ENCODE measurements around the gene PAM.

Gene PAM

GRCh38 chr5:102788788-102789187 is 33.7 kb downstream of the PAM start:
- H3K27me3 Mint-ChIP-seq = no peaks in the 10 kb centered on the region
- H3K27ac Mint-ChIP-seq = no peak overlapping the region
- peaks cover 28% of the 10 kb centered on the region for H3K4me1 Mint-ChIP-seq
- H3K4me3 Mint-ChIP-seq = no peak overlapping the region
- peaks cover 7% of the 10 kb centered on the region for H3K36me3 Mint-ChIP-seq
- H3K9me3 Mint-ChIP-seq = peaks cover 4% of the 10 kb centered on the region

GRCh38 chr5:102789469-102789868 is 34.4 kb downstream of the PAM start:
- Mint-ChIP-seq H3K36me3 (peaks cover 2% of the 10 kb centered on the region), H3K9me3 (no peaks in the 10 kb centered on the region), H3K27me3 (no peaks in the 10 kb centered on the region), H3K4me3 (no peak overlapping the region), H3K27ac (no peak overlapping the region), H3K4me1 (peaks cover 28% of the 10 kb centered on the region)

GRCh38 chr5:102790748-102791147 is 35.6 kb downstream of the PAM start:
- Mint-ChIP-seq H3K27ac (no peak overlapping the region), H3K36me3 (no peaks in the 10 kb centered on the region), H3K4me1 (peaks cover 18% of the 10 kb centered on the region), H3K4me3 (no peak overlapping the region), H3K27me3 (no peaks in the 10 kb centered on the region), H3K9me3 (no peaks in the 10 kb centered on the region)

- Mint-ChIP-seq H3K4me1 (peaks cover 28% of the 10 kb centered on the region), H3K9me3 (no peaks in the 10 kb centered on the region), H3K4me3 (no peak overlapping the region), H3K27me3 (no peaks in the 10 kb centered on the region), H3K27ac (no peak overlapping the region), H3K36me3 (no peaks in the 10 kb centered on the region)
Measured at GRCh38 chr5:102792705-102793104, 37.6 kb downstream of the PAM start.

- H3K27me3 Mint-ChIP-seq = no peaks in the 10 kb centered on the region
Measured at GRCh38 chr5:102794047-102794446, 38.9 kb downstream of the PAM start.

GRCh38 chr5:102794677-102795331 is 39.7 kb downstream of the PAM start:
- no peaks in the 10 kb centered on the region for H3K27me3 Mint-ChIP-seq
- H3K27ac Mint-ChIP-seq = no peak overlapping the region
- H3K36me3 Mint-ChIP-seq = peaks cover 1% of the 10 kb centered on the region
- no peak overlapping the region for H3K4me3 Mint-ChIP-seq
- no peaks in the 10 kb centered on the region for H3K9me3 Mint-ChIP-seq
- H3K4me1 Mint-ChIP-seq = peaks cover 44% of the 10 kb centered on the region

More at GRCh38 chr5:102794047-102794446, 38.9 kb downstream of the PAM start:
- Mint-ChIP-seq H3K36me3 (peaks cover 1% of the 10 kb centered on the region), H3K4me3 (no peak overlapping the region), H3K27ac (no peak overlapping the region), H3K4me1 (peaks cover 38% of the 10 kb centered on the region), H3K9me3 (no peaks in the 10 kb centered on the region)

GRCh38 chr5:102795526-102795925 is 40.4 kb downstream of the PAM start:
- no peaks in the 10 kb centered on the region for H3K27me3 Mint-ChIP-seq
- H3K27ac Mint-ChIP-seq = no peak overlapping the region
- no peaks in the 10 kb centered on the region for H3K9me3 Mint-ChIP-seq
- peaks cover 1% of the 10 kb centered on the region for H3K36me3 Mint-ChIP-seq
- peaks cover 51% of the 10 kb centered on the region for H3K4me1 Mint-ChIP-seq
- no peak overlapping the region for H3K4me3 Mint-ChIP-seq

- Mint-ChIP-seq H3K27me3 (no peaks in the 10 kb centered on the region), H3K9me3 (no peaks in the 10 kb centered on the region), H3K27ac (no peak overlapping the region), H3K36me3 (peaks cover 1% of the 10 kb centered on the region), H3K4me3 (no peak overlapping the region), H3K4me1 (peaks cover 54% of the 10 kb centered on the region)
Measured at GRCh38 chr5:102796009-102796408, 40.9 kb downstream of the PAM start.

GRCh38 chr5:102796498-102796897 is 41.4 kb downstream of the PAM start:
- Mint-ChIP-seq H3K4me1 (peaks cover 59% of the 10 kb centered on the region), H3K27ac (no peak overlapping the region), H3K27me3 (no peaks in the 10 kb centered on the region), H3K4me3 (no peak overlapping the region), H3K9me3 (no peaks in the 10 kb centered on the region), H3K36me3 (peaks cover 1% of the 10 kb centered on the region)

- Mint-ChIP-seq H3K27me3 (no peaks in the 10 kb centered on the region), H3K4me3 (no peak overlapping the region), H3K4me1 (peaks cover 60% of the 10 kb centered on the region), H3K36me3 (peaks cover 1% of the 10 kb centered on the region), H3K9me3 (no peaks in the 10 kb centered on the region), H3K27ac (no peak overlapping the region)
Measured at GRCh38 chr5:102797322-102797884, 42.3 kb downstream of the PAM start.

GRCh38 chr5:102798104-102798785 is 43.1 kb downstream of the PAM start:
- Mint-ChIP-seq H3K4me1 (peaks cover 57% of the 10 kb centered on the region), H3K4me3 (no peak overlapping the region)

GRCh38 chr5:102799017-102799416 is 43.9 kb downstream of the PAM start:
- H3K27me3 Mint-ChIP-seq = no peaks in the 10 kb centered on the region
- peaks cover 59% of the 10 kb centered on the region for H3K4me1 Mint-ChIP-seq
- H3K4me3 Mint-ChIP-seq = no peak overlapping the region
- H3K9me3 Mint-ChIP-seq = no peaks in the 10 kb centered on the region
- H3K27ac Mint-ChIP-seq = no peak overlapping the region
- H3K36me3 Mint-ChIP-seq = peaks cover 4% of the 10 kb centered on the region

More at GRCh38 chr5:102798104-102798785, 43.1 kb downstream of the PAM start:
- H3K36me3 Mint-ChIP-seq = peaks cover 1% of the 10 kb centered on the region
- no peaks in the 10 kb centered on the region for H3K27me3 Mint-ChIP-seq
- H3K27ac Mint-ChIP-seq = peak overlapping the region; percentile 46
- no peaks in the 10 kb centered on the region for H3K9me3 Mint-ChIP-seq

- Mint-ChIP-seq H3K27ac (no peak overlapping the region), H3K27me3 (no peaks in the 10 kb centered on the region), H3K4me1 (peaks cover 63% of the 10 kb centered on the region), H3K9me3 (no peaks in the 10 kb centered on the region), H3K36me3 (peaks cover 9% of the 10 kb centered on the region), H3K4me3 (no peak overlapping the region)
Measured at GRCh38 chr5:102800427-102800826, 45.3 kb downstream of the PAM start.

GRCh38 chr5:102801371-102801770 is 46.3 kb downstream of the PAM start:
- H3K4me1 Mint-ChIP-seq = peaks cover 59% of the 10 kb centered on the region

GRCh38 chr5:102802708-102803458 is 47.8 kb downstream of the PAM start:
- Mint-ChIP-seq H3K4me3 (no peak overlapping the region), H3K9me3 (no peaks in the 10 kb centered on the region), H3K27me3 (no peaks in the 10 kb centered on the region), H3K27ac (no peak overlapping the region), H3K36me3 (peaks cover 10% of the 10 kb centered on the region), H3K4me1 (peaks cover 52% of the 10 kb centered on the region)

More at GRCh38 chr5:102801371-102801770, 46.3 kb downstream of the PAM start:
- Mint-ChIP-seq H3K4me3 (peak overlapping the region; percentile 51), H3K27me3 (no peaks in the 10 kb centered on the region), H3K36me3 (peaks cover 10% of the 10 kb centered on the region), H3K27ac (peak overlapping the region; percentile 19), H3K9me3 (no peaks in the 10 kb centered on the region)
